Liver (tissue), 9 donors: Measurements from ENCODE around the gene FAM120C. TPM values are rescaled to one million over a fixed set of nuclear protein-coding genes. Genes with fewer than 3 reads are reported as not detected.

Experiments used
- DNase-seq: peaks from one replicate; pipeline ENCODE4 v3.0.0-alpha.2; 2017; ENCODE audit warnings: low spot score
- H3K27ac ChIP-seq, 2 donors: one replicate each; pipeline ENCODE4 v1.7.0; 2013; ENCODE audit warnings: inconsistent platforms in 2 of 2, low read length in 2 of 2, control low read depth in 1 of 2, low read depth in 1 of 2, mild to moderate bottlenecking in 1 of 2
- H3K27me3 ChIP-seq, 4 donors: one replicate each; pipeline versions ENCODE4 v1.6.1 to v1.7.0; 2013; ENCODE audit warnings: low read length in 3 of 4, inconsistent platforms in 1 of 4, mild to moderate bottlenecking in 1 of 4, moderate library complexity in 1 of 4; ENCODE audit not compliant: control insufficient read depth in 4 of 4, insufficient read depth in 4 of 4
- H3K36me3 ChIP-seq, 4 donors: one replicate each; pipeline versions ENCODE4 v1.6.1 to v1.7.0; 2013; ENCODE audit warnings: low read length in 3 of 4, mild to moderate bottlenecking in 3 of 4, low read depth in 1 of 4, moderate library complexity in 1 of 4; ENCODE audit not compliant: control insufficient read depth in 4 of 4, insufficient read depth in 3 of 4
- H3K4me1 ChIP-seq, 4 donors: one replicate each; pipeline versions ENCODE4 v1.6.1 to v1.7.0; 2013; ENCODE audit warnings: low read length in 3 of 4, mild to moderate bottlenecking in 3 of 4, moderate library complexity in 1 of 4; ENCODE audit not compliant: control insufficient read depth in 4 of 4, insufficient read depth in 4 of 4
- H3K4me3 ChIP-seq, 3 donors: one replicate each; pipeline versions ENCODE4 v1.6.1 to v1.7.0; 2013; ENCODE audit warnings: low read length in 3 of 3, control low read depth in 1 of 3, low read depth in 1 of 3, mild to moderate bottlenecking in 1 of 3
- H3K9ac ChIP-seq, 2 donors: one replicate each; pipeline ENCODE4 v1.7.0; 2013; ENCODE audit warnings: low read length in 2 of 2, mild to moderate bottlenecking in 2 of 2, moderate library complexity in 2 of 2, control low read depth in 1 of 2, low read depth in 1 of 2
- H3K9me3 ChIP-seq, 4 donors: one replicate each; pipeline versions ENCODE4 v1.6.1 to v1.7.0; 2013; ENCODE audit warnings: low read length in 3 of 4; ENCODE audit not compliant: control insufficient read depth in 4 of 4
- EGR1 ChIP-seq, 2 donors: IDR thresholded peaks; 2 replicates each; pipeline ENCODE4 v1.6.1; 2016 to 2018; ENCODE audit warnings: antibody characterized with exemption in 2 of 2, low read depth in 2 of 2
- FOXA2 ChIP-seq: IDR thresholded peaks from 2 replicates; pipeline ENCODE4 v1.6.1; 2016; ENCODE audit warnings: antibody characterized with exemption
- HNF4A ChIP-seq, 2 donors: conservative IDR thresholded peaks; 2 replicates each; pipeline ENCODE4 v1.6.1; 2016; ENCODE audit warnings: antibody characterized with exemption in 2 of 2, mild to moderate bottlenecking in 2 of 2
- HNF4G ChIP-seq: IDR thresholded peaks from 2 replicates; pipeline ENCODE4 v1.6.1; 2016; ENCODE audit warnings: antibody characterized with exemption
- JUND ChIP-seq, 2 donors: IDR thresholded peaks; 2 replicates each; pipeline ENCODE4 v1.6.1; 2016; ENCODE audit warnings: antibody characterized with exemption in 2 of 2
- NR2F2 ChIP-seq: IDR thresholded peaks from 2 replicates; pipeline ENCODE4 v1.6.1; 2016; ENCODE audit warnings: antibody characterized with exemption
- RAD21 ChIP-seq, 2 donors: IDR thresholded peaks; 2 replicates each; pipeline ENCODE4 v1.6.1; 2016; ENCODE audit warnings: antibody characterized with exemption in 2 of 2, mild to moderate bottlenecking in 2 of 2
- RXRA ChIP-seq, 2 donors: IDR thresholded peaks; 2 replicates each; pipeline ENCODE4 v1.6.1; 2017 to 2018; ENCODE audit warnings: antibody characterized with exemption in 2 of 2, mild to moderate bottlenecking in 1 of 2
- SP1 ChIP-seq: IDR thresholded peaks from 2 replicates; pipeline ENCODE4 v1.6.1; 2018; ENCODE audit warnings: antibody characterized with exemption, mild to moderate bottlenecking
- TAF1 ChIP-seq: conservative IDR thresholded peaks from 2 replicates; pipeline ENCODE4 v1.6.1; 2016; ENCODE audit warnings: antibody characterized with exemption, mild to moderate bottlenecking
- YY1 ChIP-seq: IDR thresholded peaks from 2 replicates; pipeline ENCODE4 v1.6.1; 2016; ENCODE audit warnings: antibody characterized with exemption, mild to moderate bottlenecking
- WGBS: extraction: QIAGEN DNeasy Blood & Tissue Kit; methylation state at CpG from one replicate; pipeline ENCODE4 v1.1.7; 2013; 5-methylcytosine and 5-hydroxymethylcytosine counted together
- polyA plus RNA-seq, 2 donors: library from polyadenylated mRNA; stranded (reverse) in 1 of 2; unstranded in 1 of 2; fragments of 200-250 nt in 1 of 2; fragments of >200 nt in 1 of 2; fragmentation: Nextera tagmentation in 1 of 2; extraction: Ambion mirVana in 1 of 2; gene quantifications; one replicate each; pipeline versions ENCODE4 v1.2.1 to v1.2.3, GENCODE V29; 2013 to 2015
- total RNA-seq, 2 donors: library from RNA; depleted of rRNA; stranded (reverse); fragments of >200 nt; gene quantifications; one replicate each; pipeline ENCODE4 v1.2.3, GENCODE V29; 2014
- TF ChIP-seq, protein P1 (sequence below): IDR thresholded peaks from 2 replicates; pipeline ENCODE4 v1.6.1; 2016; ENCODE audit warnings: antibody characterized with exemption, mild to moderate bottlenecking
- TF ChIP-seq, protein P2 (sequence below): IDR thresholded peaks from 2 replicates; pipeline ENCODE4 v1.6.1; 2016; ENCODE audit warnings: antibody characterized with exemption
- TF ChIP-seq, protein P3 (sequence below): IDR thresholded peaks from 2 replicates; pipeline ENCODE4 v1.6.1; 2016; ENCODE audit warnings: antibody characterized with exemption
- TF ChIP-seq, protein P4 (sequence below): IDR thresholded peaks from 2 replicates; pipeline ENCODE4 v1.6.1; 2016; ENCODE audit warnings: antibody characterized with exemption
- TF ChIP-seq, protein P5 (sequence below): fragments of 150-350 bp; IDR thresholded peaks from 2 replicates; pipeline ENCODE4 v1.5.1; 2017; ENCODE audit warnings: improper control_type of control experiment, low read depth, low read length; ENCODE audit not compliant: missing input control
- donor health status: healthy.
- donor health status: healthy.
- donor health status: healthy.
- donor health status: healthy.
- donor health status: healthy.

Gene FAM120C
- total and polyA plus RNA-seq, 4 donors, result 1.8 to 3.7 (median 2.3) TPM

DNA sequence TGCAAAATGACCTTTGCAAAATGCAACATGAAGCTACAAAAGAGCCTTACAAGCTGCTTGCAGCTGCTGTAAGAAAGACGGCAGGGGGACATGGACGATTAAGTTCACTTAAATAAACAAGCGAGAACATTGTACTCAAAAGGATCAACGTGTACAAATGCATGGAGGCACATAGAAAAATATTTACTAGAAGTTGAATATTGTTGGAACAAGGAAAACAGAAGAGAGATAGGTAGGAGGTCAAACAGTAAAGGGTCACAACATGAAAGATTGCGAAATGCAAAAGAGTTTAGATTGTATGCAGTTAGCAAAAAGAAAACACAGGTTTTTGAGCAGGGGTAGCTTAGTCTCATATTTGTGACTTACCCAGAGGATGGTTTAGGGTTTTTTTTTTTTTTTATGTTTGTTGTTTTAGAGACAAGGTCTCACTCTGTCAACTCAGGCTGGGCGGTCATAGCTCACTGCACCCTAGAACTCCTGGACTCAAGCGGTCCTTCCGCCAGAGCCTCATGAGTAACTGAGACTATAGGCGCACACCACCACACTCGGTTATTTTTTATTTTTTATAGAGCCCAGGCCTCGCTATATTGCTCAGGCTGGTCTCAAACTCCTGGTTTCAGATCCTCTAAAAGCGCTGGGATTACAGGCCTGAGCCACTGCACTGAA, 137.4 kb downstream of the FAM120C start (continued):
- TF ChIP-seq, protein P1, sequence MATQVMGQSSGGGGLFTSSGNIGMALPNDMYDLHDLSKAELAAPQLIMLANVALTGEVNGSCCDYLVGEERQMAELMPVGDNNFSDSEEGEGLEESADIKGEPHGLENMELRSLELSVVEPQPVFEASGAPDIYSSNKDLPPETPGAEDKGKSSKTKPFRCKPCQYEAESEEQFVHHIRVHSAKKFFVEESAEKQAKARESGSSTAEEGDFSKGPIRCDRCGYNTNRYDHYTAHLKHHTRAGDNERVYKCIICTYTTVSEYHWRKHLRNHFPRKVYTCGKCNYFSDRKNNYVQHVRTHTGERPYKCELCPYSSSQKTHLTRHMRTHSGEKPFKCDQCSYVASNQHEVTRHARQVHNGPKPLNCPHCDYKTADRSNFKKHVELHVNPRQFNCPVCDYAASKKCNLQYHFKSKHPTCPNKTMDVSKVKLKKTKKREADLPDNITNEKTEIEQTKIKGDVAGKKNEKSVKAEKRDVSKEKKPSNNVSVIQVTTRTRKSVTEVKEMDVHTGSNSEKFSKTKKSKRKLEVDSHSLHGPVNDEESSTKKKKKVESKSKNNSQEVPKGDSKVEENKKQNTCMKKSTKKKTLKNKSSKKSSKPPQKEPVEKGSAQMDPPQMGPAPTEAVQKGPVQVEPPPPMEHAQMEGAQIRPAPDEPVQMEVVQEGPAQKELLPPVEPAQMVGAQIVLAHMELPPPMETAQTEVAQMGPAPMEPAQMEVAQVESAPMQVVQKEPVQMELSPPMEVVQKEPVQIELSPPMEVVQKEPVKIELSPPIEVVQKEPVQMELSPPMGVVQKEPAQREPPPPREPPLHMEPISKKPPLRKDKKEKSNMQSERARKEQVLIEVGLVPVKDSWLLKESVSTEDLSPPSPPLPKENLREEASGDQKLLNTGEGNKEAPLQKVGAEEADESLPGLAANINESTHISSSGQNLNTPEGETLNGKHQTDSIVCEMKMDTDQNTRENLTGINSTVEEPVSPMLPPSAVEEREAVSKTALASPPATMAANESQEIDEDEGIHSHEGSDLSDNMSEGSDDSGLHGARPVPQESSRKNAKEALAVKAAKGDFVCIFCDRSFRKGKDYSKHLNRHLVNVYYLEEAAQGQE, result no peak
- TF ChIP-seq NR2F2, result no peak

DNA sequence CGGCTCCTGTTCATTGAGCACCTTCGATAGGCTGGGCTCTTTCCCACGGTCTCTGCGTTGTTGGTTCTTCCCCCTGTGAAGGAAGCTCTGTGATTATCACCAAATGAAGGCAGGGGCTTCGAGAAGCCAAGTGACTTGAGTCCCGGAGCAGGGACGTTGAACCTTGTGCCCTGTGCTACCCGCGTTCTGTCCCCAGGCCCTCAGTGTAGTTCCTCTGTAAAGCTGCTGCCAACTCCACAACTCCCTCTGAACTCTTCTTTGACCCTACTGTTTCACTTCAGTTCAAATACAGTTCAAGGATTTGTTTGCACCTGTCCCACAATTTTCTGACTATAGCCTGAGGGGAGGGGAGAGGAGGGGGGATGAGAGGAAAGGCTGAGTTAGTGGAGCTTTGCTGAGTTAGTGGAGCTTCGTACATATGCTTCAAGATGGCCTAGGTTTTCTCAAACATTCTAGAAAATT, 138.1 kb downstream of the FAM120C start:
- no peaks in the 10 kb centered on the region for H3K9me3 ChIP-seq
- H3K4me3 ChIP-seq, result peak overlapping the region; percentile 41 to 63 (median 49)
- peaks cover 5 to 21% (median 16%) of the 10 kb centered on the region in 4 donors for H3K4me1 ChIP-seq
- H3K9ac ChIP-seq, result peak overlapping the region in 1 of 2 donors; percentile 54
- DNase-seq, result no peak
- H3K27ac ChIP-seq, result peak overlapping the region; percentile 92 to 97
- H3K36me3 ChIP-seq, result peaks cover 1 to 10% (median 6%) of the 10 kb centered on the region in 4 donors
- peak; percentile 10 to 64 for TF ChIP-seq RXRA (IDR thresholded peaks at IDR 0.05)
- no peak for TF ChIP-seq YY1
- H3K27me3 ChIP-seq, result no peaks in the 10 kb centered on the region
- WGBS, result 3% methylated on average over 10 of the region's 10 CpGs

DNA sequence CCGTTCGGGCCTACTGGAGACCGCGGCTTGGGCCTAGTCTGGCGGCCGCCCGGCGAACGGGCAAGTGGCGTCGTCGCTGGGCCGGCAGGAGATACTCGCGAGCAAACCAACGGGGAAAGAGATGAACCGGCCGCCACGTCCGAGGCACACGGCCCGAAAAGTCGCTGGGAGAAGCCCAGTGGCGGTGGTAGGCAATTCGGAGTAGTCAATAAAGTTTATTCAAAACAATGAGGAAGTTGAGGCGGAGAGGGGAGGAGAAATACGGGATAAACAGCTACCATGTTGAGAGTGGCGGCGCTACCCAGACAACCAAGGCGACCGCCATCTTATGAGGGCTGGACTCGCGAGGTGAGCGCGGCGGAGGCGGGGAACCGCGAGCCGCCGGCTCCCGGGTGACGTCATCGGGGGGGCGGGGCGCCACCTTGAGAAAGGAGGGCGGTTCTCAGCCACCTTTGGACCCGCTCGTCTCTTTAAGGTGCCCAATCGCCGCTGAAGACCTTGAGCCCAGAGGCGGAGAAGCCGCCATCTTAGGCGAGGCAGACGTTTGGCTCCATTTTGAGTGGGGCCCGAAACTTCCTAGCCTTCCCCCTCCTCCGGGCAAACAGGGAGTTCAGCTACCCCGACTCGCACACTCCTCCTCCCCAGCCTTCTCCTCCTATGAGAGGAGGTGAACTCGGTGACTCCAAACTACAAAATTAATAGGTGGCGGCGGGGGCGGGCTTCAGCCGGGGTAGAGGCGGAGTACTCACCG, 138.8 kb downstream of the FAM120C start, which contains the start of gene PHF8:
PHF8 (minus strand) TSS at position 348 of the 751 bp plus-strand sequence. CDS start 1,745 bp downstream, outside the sequence.
- WGBS, result under 1% methylated on average over 66 of the region's 66 CpGs
- Histone ChIP-seq H3K4me3 (peak within 1 kb of the TSS; percentile 75 to 94 (median 89)), H3K9me3 (no peaks in the 10 kb centered on the region), H3K27me3 (no peaks in the 10 kb centered on the region), H3K9ac (peak within 1 kb of the TSS; percentile 88 to 92), H3K4me1 (peaks cover 3 to 15% (median 12%) of the 10 kb centered on the region in 4 donors), H3K27ac (peak within 1 kb of the TSS; percentile 92 to 97), H3K36me3 (peaks cover 1 to 10% (median 6%) of the 10 kb centered on the region in 4 donors)
- peak; percentile 94 for DNase-seq
- no peak for TF ChIP-seq RAD21 (IDR thresholded peaks at IDR 0.05)
- no peak for TF ChIP-seq FOXA2
- TF ChIP-seq, protein P2, sequence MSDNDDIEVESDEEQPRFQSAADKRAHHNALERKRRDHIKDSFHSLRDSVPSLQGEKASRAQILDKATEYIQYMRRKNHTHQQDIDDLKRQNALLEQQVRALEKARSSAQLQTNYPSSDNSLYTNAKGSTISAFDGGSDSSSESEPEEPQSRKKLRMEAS, result peak; percentile 26
- TF ChIP-seq, protein P3, sequence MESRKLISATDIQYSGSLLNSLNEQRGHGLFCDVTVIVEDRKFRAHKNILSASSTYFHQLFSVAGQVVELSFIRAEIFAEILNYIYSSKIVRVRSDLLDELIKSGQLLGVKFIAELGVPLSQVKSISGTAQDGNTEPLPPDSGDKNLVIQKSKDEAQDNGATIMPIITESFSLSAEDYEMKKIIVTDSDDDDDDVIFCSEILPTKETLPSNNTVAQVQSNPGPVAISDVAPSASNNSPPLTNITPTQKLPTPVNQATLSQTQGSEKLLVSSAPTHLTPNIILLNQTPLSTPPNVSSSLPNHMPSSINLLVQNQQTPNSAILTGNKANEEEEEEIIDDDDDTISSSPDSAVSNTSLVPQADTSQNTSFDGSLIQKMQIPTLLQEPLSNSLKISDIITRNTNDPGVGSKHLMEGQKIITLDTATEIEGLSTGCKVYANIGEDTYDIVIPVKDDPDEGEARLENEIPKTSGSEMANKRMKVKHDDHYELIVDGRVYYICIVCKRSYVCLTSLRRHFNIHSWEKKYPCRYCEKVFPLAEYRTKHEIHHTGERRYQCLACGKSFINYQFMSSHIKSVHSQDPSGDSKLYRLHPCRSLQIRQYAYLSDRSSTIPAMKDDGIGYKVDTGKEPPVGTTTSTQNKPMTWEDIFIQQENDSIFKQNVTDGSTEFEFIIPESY, result peak; percentile 57
- TF ChIP-seq YY1, result peak; percentile 99
- TF ChIP-seq HNF4G, result peak; percentile 70
- no peak for TF ChIP-seq NR2F2
- TF ChIP-seq SP1, result peak; percentile 66
- TF ChIP-seq, protein P4, sequence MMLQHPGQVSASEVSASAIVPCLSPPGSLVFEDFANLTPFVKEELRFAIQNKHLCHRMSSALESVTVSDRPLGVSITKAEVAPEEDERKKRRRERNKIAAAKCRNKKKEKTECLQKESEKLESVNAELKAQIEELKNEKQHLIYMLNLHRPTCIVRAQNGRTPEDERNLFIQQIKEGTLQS, result peak; percentile 15
- TF ChIP-seq, protein P5, sequence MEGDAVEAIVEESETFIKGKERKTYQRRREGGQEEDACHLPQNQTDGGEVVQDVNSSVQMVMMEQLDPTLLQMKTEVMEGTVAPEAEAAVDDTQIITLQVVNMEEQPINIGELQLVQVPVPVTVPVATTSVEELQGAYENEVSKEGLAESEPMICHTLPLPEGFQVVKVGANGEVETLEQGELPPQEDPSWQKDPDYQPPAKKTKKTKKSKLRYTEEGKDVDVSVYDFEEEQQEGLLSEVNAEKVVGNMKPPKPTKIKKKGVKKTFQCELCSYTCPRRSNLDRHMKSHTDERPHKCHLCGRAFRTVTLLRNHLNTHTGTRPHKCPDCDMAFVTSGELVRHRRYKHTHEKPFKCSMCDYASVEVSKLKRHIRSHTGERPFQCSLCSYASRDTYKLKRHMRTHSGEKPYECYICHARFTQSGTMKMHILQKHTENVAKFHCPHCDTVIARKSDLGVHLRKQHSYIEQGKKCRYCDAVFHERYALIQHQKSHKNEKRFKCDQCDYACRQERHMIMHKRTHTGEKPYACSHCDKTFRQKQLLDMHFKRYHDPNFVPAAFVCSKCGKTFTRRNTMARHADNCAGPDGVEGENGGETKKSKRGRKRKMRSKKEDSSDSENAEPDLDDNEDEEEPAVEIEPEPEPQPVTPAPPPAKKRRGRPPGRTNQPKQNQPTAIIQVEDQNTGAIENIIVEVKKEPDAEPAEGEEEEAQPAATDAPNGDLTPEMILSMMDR, result no peak
- TF ChIP-seq, protein P1, result peak; percentile 45
- peak; percentile 90 for TF ChIP-seq JUND (IDR thresholded peaks at IDR 0.05)
- peak; percentile 72 to 79 for TF ChIP-seq HNF4A (conservative IDR thresholded peaks at IDR 0.05)
- no peak for TF ChIP-seq EGR1 (IDR thresholded peaks at IDR 0.05; ENCODE audit: low read depth in 2 of 2)
- TF ChIP-seq TAF1, result peak; percentile 38
